HFF-Myc (cell line): Measurements from ENCODE around the gene DPP10.

Experiments used
- DNase-seq: peaks from one replicate; pipeline ENCODE4 v3.0.0-alpha.2; 2011; ENCODE audit warnings: low read depth; ENCODE audit errors: extremely low read depth
- H3K4me3 ChIP-seq: replicated peaks from 2 replicates; pipeline ENCODE4 v1.5.1; 2011; ENCODE audit warnings: low read depth, mild to moderate bottlenecking, control low read depth, low read length
- TF ChIP-seq, protein P1 (sequence below): IDR thresholded peaks from 2 replicates; pipeline ENCODE4 v1.5.1; 2012; ENCODE audit warnings: mild to moderate bottlenecking, low read depth, low read length, control low read depth; ENCODE audit errors: missing control alignments

The DPP10 gene

DNA sequence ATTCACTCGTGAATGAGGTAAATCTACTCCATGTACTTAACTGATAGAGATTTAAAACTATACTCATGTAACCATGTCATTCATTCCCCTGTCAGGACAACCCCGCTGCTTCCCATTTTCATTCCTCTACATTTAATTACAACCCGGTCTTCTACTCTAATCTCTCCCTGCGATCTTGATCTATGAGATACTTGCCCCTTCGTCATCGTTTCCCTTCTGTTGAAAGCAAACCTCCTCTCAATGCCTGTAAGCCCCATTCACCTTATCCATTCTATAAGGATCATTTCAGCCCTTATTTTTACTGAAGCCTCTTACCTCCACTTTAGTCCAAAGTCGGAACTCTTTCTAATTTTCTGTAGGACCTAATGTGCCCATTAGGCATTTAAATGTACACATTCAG lies 492.6 kb downstream of the DPP10 start:
- TF ChIP-seq, protein P1, sequence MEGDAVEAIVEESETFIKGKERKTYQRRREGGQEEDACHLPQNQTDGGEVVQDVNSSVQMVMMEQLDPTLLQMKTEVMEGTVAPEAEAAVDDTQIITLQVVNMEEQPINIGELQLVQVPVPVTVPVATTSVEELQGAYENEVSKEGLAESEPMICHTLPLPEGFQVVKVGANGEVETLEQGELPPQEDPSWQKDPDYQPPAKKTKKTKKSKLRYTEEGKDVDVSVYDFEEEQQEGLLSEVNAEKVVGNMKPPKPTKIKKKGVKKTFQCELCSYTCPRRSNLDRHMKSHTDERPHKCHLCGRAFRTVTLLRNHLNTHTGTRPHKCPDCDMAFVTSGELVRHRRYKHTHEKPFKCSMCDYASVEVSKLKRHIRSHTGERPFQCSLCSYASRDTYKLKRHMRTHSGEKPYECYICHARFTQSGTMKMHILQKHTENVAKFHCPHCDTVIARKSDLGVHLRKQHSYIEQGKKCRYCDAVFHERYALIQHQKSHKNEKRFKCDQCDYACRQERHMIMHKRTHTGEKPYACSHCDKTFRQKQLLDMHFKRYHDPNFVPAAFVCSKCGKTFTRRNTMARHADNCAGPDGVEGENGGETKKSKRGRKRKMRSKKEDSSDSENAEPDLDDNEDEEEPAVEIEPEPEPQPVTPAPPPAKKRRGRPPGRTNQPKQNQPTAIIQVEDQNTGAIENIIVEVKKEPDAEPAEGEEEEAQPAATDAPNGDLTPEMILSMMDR = no peak
- no peak for DNase-seq
- no peak overlapping the region for H3K4me3 ChIP-seq

DNA sequence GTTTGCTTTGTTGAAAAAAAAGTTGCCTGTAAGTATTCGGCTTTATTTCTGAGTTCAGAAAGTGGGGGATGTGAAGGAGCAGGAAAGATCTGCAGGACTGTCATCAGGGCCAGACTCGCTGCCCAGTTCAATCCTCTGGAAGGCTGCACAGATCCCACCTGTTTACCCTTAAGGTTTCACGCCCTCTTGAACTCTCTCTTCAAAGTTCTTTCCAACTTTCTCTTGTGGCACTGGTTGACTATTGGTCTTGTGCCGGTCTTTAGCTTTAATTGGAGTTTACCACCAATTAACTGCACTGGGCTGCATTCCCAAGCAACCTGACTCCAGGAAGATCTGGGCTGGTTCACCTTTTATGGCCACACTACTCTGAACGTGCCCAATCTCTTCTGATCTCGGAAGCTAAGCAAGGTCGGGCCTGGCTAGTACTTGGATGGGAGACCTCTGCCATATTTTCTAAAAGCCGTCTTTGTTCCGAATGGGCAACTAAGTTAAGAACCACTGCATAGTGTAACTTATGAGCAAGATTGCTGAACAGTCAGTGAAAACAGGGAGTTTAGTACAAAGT lies 495.0 kb downstream of the DPP10 start:
- TF ChIP-seq, protein P1 = no peak
- no peak overlapping the region for H3K4me3 ChIP-seq
- no peak for DNase-seq

DNA sequence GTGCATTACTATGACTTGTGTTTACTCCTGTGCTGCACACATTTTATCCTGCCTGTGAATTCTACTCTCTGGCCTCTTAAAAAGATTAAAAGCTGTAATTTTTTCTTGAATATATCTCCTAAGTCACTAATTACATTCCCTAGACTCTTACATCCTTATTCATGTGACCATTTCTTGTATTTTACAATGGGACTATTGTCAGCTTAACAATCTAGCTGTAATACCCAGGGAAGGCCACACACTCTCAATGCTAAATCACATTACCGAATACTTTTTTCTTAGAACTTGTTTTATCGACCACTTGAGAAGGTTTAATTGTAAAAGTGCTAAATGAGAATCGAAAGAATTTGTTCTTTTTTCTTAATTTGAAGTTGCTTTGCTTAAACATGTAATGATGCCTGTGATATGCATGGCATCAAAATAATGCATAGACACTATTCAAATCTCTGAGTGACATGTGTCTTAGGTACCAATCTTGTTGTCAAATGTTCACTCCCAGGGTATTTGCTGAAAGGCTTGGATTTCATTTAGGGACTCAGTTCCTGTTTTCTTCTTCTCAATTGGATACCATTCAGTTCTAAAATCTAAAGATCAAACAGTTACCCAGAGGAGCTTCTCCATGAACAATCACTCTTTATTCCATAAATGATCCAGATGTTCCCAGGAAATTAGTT lies 498.5 kb downstream of the DPP10 start:
- TF ChIP-seq, protein P1 = no peak
- no peak overlapping the region for H3K4me3 ChIP-seq
- DNase-seq = no peak

DNA sequence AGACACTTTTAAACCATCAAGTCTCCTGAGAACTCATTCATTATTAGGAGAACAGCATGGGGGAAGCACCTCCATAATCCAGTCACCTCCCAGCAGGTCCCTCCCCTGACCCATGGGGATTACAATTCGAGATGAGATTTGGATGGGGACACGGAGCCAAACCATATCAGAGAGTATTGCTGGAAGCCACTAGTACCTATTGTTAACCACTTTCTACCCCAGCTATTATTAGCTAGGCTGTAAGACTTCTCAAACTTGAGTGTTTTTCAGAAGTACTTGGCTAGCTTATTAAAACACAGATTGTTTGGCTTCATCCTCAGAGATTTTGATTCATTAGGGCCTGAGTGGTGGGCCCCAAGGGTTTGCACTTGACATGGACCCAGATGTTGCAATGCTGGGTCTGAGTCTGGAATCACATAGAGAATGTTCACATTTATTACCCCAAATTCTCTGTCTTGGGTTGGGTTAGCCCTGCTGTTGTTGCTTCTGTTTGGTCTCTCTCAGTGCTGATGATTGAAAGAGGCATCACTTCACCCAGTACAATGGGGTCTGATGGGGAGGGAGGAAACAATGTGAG lies 506.9 kb downstream of the DPP10 start:
- TF ChIP-seq, protein P1 = no peak
- DNase-seq = no peak
- no peak overlapping the region for H3K4me3 ChIP-seq

DNA sequence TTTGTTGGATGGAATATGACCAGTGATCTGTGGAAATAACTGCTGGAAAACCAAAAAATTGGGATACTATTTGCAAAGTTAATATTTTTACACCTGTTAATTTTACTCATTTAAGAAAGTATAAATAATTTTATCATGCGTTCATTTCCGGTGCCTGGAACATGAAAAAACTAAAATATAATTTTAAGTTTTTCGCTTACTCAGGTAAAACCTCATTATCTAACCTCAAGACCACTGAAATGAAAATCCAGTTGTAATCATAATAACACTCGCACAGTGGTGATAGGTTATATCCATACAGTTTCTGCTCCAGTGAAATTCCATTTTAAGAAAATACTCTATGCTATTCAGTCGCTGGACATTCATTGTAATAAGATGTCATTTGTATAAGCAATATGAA lies 517.9 kb downstream of the DPP10 start:
- H3K4me3 ChIP-seq = no peak overlapping the region
- TF ChIP-seq, protein P1 = no peak
- DNase-seq = no peak

DNA sequence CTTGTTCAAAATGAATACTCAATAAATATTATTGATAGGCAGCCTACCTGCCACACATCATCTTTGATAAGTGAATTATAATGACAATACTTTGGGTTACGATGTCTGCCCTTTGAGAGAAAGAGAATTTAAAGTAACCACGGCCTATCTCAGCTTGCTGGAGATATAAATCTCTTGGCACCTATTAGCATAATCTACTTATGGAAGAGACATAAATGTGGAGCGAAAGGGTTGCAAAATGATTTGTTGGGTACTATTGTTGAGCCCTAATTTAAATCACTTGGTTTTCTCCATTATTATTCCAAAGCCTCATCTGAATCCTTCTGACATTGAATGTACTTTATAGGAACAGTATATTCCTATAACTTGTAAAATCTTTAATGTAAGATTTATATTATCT lies 520.1 kb downstream of the DPP10 start:
- DNase-seq = no peak
- TF ChIP-seq, protein P1 = no peak
- H3K4me3 ChIP-seq = no peak overlapping the region
